NCI-H128 (cell line): ENCODE data around the gene MPP3.
"Not testable (repeated sequence)": the region's sequence is repeated elsewhere in the genome, so short reads cannot be mapped to it uniquely, and the experiment has no call there.

ENCODE experiments used
- DNase-seq: peaks from one replicate; lab custom pipeline; 2025; ENCODE audit not compliant: unreplicated experiment; lab: John Stamatoyannopoulos, UW

The MPP3 gene

DNA sequence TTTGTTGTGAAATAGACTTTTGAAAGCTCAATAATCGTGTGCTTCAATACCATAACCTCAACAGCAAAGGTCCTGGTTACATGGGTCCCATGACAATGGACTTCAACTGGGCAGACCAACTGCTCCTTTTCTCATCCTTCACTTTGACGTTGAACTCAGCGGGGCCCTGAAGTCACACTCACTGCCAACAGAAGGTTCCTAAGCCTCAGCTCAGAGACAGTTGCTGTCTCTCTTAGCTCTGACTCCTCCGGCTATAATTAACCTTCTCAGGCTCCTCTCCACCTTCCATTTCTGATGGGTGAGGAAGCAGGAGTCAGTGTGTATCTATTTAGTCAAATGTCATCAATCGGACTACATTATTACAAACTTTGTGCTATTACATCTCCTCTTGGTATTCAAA is 23.8 kb downstream of the MPP3 start:
- DNase-seq: no peak

GRCh38 chr17:43808076-43808475 is 24.9 kb downstream of the MPP3 start:
- no peak for DNase-seq

DNA sequence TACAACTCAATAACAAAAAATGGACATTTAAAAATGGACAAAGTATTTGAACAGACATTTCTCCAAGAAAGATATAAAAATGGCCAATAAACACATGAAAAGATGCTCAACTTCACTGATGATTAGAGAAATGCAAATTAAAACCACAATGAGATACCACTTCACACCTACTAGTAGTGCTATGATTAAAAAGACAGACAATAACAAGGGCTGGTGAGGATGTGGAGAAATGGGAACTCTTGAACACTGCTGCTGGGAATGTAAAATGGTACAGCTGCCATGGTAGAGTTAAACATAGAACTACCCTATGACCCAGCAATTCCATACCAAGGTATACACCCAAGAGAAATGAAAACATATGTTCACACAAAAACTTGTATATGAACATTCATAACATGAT is 27.8 kb downstream of the MPP3 start:
- no peak for DNase-seq

- DNase-seq: no peak
Observed at GRCh38 chr17:43803758-43804157, 29.2 kb downstream of the MPP3 start.

DNA sequence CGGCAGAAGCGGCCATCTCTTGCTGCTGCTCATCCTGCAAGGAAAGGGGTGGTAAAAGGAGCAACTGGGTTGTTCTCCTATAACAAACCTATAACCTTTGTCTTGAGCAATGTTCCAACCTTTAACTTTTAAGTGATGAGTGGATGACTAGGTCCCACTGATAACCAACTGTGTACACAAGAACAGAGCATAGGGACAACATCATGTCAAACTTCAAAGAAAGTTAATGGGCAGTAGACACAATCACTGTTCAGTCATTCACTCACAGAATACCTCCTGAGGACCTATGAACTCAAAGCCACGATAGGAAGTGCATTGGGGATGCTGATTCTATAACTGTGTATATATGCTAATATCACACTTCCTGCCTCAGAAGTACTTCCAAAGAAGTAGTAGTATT is 31.1 kb downstream of the MPP3 start:
- no peak for DNase-seq

DNA sequence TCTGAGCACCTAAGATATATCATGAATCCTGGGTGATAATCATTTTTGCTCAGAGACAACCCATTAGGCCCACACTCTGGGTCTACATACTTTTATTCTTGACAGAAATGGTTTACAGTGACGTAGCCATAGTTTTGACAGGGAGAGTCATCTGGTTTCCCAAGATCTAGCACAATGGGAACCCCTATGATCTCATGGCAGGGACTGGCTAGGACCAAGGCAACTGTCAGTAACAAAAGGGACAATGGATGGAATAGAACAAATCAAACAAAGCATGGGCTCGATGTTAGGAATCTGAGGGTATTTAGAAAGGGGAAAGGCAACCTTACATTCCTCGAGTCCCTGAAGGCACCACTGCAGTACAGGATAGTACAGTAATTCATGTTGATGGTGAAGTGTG is 32.2 kb downstream of the MPP3 start:
- no peak for DNase-seq

- DNase-seq: no peak
Observed at GRCh38 chr17:43799047-43799446, 33.9 kb downstream of the MPP3 start.

- not testable (repeated sequence) for DNase-seq
Observed at GRCh38 chr17:43798024-43798423, 34.9 kb downstream of the MPP3 start.

DNA sequence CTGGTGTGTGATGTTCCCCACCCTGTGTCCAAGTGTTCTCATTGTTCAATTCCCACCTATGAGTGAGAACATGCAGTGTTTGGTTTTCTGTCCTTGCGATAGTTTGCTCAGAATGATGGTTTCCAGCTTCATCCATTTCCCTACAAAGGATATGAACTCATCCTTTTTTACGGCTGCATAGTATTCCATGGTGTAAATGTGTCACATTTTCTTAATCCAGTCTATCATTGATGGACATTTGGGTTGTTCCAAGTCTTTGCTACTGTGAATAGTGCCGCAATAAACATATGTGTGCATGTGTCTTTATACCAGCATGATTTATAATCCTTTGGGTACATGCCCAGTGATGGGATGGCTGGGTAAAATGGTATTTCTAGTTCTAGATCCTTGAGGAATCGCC is 40.3 kb downstream of the MPP3 start:
- DNase-seq: not testable (repeated sequence)

GRCh38 chr17:43791589-43791988 is 41.4 kb downstream of the MPP3 start:
- DNase-seq: no peak

DNA sequence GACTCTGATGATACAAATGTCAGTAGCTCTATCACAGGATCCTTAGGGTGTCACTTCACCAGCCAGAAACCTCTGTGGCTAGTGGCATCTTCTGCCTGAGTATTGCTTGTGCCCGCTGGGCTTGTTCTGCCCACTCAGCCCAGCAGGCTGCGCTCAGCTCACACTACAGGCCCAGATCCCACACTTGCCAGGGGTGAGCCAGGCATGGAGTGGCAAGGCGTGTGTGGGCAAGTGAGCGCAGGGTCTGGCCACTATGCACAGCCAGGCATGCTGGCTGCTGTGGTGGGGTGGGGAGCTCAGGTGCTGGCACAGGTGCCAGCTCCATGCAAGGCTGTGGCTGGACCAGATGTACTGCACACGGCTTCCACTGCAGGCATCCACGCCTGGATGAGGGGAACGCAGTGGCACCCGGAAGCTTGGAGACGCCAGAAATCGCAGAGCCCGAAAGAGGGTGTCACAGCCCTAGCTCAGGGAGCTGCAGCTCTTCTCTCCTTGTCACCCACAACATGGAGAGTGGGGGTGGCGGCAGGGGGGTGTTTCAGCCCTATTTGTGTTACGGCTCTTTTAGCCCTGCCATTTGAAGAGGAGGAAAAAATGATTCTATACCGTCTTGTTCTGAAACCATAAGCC is 42.5 kb downstream of the MPP3 start:
- no peak for DNase-seq

DNA sequence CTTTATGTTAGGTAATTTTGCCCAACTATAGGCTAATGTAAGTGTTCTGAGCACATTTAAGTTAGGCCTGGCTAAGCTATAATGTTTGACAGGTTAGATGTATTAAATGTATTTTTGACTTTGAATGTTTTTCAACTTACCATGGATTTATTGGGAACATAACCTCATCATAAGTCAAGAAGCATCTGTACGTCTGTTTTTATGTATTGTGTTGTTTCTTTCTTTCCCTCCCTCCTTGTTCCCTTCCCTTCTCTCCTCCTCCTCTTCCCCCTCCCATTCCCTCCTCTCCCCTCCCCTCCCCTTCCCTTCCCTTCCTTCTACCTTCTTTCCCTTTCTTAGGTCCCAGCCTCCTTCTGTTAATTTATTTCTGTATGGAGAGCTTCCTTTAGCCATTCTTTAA is 43.5 kb downstream of the MPP3 start:
- DNase-seq: no peak

DNA sequence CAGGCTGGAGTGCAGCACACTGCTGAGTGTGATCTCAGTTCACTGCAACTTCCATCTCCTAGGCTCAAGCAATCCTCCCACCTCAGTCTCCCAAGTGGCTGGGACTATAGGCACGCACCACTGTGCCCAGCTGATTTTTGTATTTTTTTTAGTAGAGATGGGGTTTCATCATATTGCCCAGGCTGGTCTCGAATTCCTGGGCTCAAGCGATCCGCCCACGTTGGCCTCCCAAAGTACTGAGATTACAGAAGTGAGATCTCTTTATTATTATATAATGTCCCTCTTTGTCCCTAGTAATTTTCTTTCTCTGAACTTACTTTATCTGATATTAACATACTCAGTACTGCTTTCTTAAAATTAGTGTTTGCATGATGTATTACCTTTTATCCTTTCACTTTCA is 44.4 kb downstream of the MPP3 start:
- no peak for DNase-seq

DNA sequence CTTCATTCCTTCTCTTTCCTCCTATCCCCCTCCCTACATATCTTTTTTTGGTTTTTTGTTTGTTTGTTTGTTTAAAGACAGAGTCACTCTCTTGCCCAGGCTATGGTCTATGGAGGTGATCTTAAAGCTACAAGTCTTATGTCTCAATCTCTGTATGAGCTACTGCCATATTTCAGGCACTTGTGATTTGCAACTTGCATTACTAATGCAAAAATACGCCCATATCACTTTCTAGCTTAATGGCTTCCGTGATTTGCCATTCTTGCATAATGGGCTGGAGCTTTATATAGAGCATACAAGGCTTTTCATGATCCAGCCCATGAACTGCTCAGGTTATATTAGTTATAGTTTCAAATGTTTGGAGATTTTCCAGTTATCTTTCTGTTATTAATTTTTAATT is 45.2 kb downstream of the MPP3 start:
- no peak for DNase-seq

DNA sequence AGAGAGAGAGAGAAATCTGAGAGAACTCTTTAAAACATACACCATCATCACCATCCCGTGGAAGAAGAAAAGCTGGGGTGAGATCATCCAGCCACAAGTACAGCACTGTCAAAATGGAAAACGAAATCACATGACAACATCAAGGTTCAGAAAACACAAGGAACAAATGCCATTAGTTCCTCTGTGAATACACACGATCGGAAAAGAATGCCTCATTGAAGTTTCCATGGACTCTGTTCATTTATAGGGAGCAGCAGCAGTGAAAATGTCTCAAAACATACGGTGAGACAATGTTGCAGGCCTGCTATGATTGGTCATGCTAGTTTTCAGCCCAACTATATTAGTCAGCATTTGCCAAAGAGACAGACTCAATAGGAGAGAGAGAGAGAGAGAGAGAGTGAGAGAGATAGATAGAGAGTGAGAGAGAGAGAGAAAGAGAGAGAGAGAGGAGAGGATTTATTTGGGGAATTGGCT is 48.3 kb downstream of the MPP3 start:
- no peak for DNase-seq

DNA sequence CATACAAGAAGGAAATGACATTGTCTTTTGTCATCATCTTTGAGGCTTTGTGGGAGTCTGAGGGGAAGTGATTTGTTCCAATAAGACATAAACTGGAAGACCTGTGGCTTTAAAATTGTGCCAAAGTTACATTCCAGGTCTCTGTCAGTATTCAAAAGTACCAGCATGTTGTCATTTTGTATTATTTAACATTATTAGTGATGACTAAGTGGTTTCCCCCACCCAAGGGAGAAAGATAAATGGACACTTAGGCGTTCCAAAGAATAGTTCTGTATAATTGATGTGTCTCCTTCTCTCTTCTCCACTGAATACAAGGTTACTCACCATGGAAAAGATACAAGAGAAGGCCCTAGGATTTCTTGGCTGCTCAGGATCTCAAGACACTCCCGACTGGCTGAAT is 48.9 kb downstream of the MPP3 start:
- no peak for DNase-seq

GRCh38 chr17:43782913-43783680 is 49.8 kb downstream of the MPP3 start:
- DNase-seq: no peak

DNA sequence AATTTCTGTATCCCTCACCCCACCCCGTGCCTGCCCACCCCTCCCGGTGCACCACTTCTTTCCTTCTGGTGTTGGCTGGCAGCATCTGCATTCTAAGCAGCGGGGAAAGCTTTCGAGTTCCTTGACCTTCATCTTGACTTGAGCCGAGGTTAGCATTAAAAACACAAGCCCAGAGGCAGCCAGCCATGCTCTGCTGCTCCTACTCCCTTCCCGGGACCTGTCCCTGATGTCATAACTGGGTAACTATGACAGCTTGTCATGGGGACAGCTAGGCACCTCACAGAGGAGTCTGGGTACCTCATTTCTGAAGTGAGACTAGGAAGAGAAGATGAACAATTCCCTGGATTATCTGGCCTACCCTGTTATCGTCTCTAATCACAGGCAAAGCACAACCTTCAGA is 52.8 kb downstream of the MPP3 start, which contains the start of gene CFAP97D1:
TSS of gene CFAP97D1 (plus strand) at position 301 of the 400 bp plus-strand sequence. CDS start at position 329, 28 bp downstream.
- no peak for DNase-seq

DNA sequence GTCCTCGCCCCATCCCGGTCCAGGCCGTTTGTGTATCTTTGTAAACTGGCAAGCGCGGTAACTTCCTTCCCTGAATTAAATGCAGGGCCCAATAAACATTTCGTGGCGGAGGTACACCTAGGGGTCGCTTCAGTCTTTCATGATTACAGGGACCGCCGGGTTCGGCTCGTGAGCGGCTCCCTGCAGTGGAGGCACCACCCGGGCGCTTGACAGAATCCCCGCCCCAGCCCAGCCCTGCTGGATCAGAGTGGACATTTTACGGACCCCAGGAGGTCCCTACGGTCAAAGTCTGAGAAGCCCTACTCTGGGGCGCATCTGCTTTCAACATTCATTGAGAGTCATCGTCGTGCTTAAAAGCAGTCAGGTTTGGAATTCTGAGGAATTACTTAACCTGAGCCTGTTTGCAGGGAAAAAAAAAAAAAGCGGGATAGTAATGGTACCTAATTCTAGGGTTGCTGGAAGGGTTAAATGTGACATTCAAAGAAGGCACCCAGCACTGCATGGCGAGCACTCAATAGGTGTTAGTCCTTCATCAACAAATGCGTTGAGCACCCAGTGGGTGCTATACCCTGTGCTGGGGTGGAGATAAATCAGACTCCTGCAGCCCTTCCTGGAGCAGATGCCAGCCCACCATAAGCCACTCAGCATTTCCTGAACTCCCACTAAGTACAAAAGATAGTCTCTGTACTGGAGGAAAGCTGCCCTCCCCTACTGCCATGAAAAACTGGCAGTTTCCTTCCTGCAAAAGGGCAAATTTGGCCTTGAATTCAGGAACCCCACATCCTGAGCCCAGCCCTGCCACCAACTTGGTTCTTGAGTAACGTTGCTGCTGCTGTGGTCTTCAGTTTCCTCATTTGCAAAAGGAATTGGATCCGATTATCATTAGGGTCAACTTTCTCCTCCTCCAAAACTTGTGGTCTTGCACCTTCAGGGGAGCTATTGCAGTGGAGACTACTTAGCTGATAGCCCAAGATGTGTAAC is 53.5 kb downstream of the MPP3 start:
- DNase-seq: no peak

GRCh38 chr17:43778337-43779144 is 54.4 kb downstream of the MPP3 start, which contains the start of gene DUSP3:
TSS of gene DUSP3 (minus strand) at chr17:43778977. CDS start at chr17:43778924, 53 bp downstream.
- DNase-seq: no peak
